H1 (cell line): Measurements from ENCODE around the gene TSPAN4. TPM values are rescaled to one million over a fixed set of nuclear protein-coding genes. Genes with fewer than 3 reads are reported as not detected.

Experiments
- CTCF ChIA-PET: fragments of 300-600 bp; sonication (Branson Sonifier 250); formaldehyde crosslinking; loops from one replicate; lab custom pipeline; 2021; ENCODE audit not compliant: partially characterized antibody; lab: Charles Lee
- POLR2A ChIA-PET: fragments of 300-600 bp; sonication (Branson Sonifier 250); formaldehyde crosslinking; loops from one replicate; lab custom pipeline; 2021; ENCODE audit warnings: inconsistent platforms; ENCODE audit not compliant: partially characterized antibody; lab: Charles Lee
- DNase-seq, 2 experiments: peaks; one replicate each; pipeline versions ENCODE4 v3.0.0 to v3.0.0-alpha.2; 2010 to 2022; ENCODE audit warnings: low spot score in 2 of 2, low read depth in 1 of 2, mixed read lengths in 1 of 2
- FAIRE-seq: peaks from 2 replicates; lab custom pipeline; 2011; peaks lifted over from hg19 to GRCh38; lab: Jason Lieb, UNC
- H2AFZ ChIP-seq: 2 replicates; pipeline ENCODE4 v1.8.1; 2012; ENCODE audit warnings: low read length, inconsistent platforms
- H2AK5ac ChIP-seq: 2 replicates; pipeline ENCODE4 v1.6.1; 2013; ENCODE audit warnings: low read depth, low read length
- H2BK120ac ChIP-seq: replicated peaks from 2 replicates; pipeline ENCODE3; 2013; ENCODE audit warnings: low read depth, low read length, inconsistent platforms
- H2BK12ac ChIP-seq: 2 replicates; pipeline ENCODE4 v1.6.1; 2013; ENCODE audit warnings: low read depth, low read length
- H2BK15ac ChIP-seq: 2 replicates; pipeline ENCODE4 v1.6.1; 2013; ENCODE audit warnings: low read length
- H2BK20ac ChIP-seq: 2 replicates; pipeline ENCODE4 v1.6.1; 2013; ENCODE audit warnings: low read length
- H2BK5ac ChIP-seq: 2 replicates; pipeline ENCODE4 v1.6.1; 2013; ENCODE audit warnings: low read depth, low read length
- H3K14ac ChIP-seq: 2 replicates; pipeline ENCODE4 v1.6.1; 2013; ENCODE audit warnings: inconsistent platforms; ENCODE audit not compliant: insufficient read length
- H3K18ac ChIP-seq: 2 replicates; pipeline ENCODE4 v1.6.1; 2013; ENCODE audit warnings: low read length; ENCODE audit errors: extremely low read depth
- H3K23ac ChIP-seq: 2 replicates; pipeline ENCODE4 v1.6.1; 2013; ENCODE audit warnings: inconsistent platforms; ENCODE audit not compliant: insufficient read length
- H3K23me2 ChIP-seq: 2 replicates; pipeline ENCODE4 v1.6.1; 2013; ENCODE audit warnings: low read depth, low read length
- H3K27ac ChIP-seq: 2 replicates; pipeline ENCODE4 v1.6.1; 2011; ENCODE audit warnings: low read depth, low read length, inconsistent platforms
- H3K27me3 ChIP-seq, 4 experiments: replicated peaks in 1 of 4; 1 replicate in 1 of 4; 2 replicates in 3 of 4; pipeline versions ENCODE4 v1.6.1 to v1.8.1; 2011 to 2013; ENCODE audit warnings: low read length in 3 of 4, mild to moderate bottlenecking in 3 of 4, inconsistent platforms in 2 of 4, mixed read lengths in 2 of 4, moderate library complexity in 1 of 4; ENCODE audit not compliant: control insufficient read depth in 3 of 4, insufficient read depth in 3 of 4; ENCODE audit errors: extremely low read depth in 1 of 4
- H3K36me3 ChIP-seq, 4 experiments: 2 replicates each; pipeline versions ENCODE4 v1.6.1 to v1.8.1; 2011 to 2013; ENCODE audit warnings: mild to moderate bottlenecking in 4 of 4, low read length in 3 of 4, moderate library complexity in 2 of 4, control low read depth in 1 of 4, inconsistent platforms in 1 of 4; ENCODE audit not compliant: insufficient read depth in 4 of 4, control insufficient read depth in 2 of 4
- H3K4ac ChIP-seq: replicated peaks from 2 replicates; pipeline ENCODE3; 2013; ENCODE audit warnings: low read length, low read depth, mixed read lengths, inconsistent platforms; ENCODE audit not compliant: insufficient read length
- H3K4me1 ChIP-seq, 4 experiments: replicated peaks in 1 of 4; 1 replicate in 1 of 4; 2 replicates in 3 of 4; pipeline versions ENCODE4 v1.6.1 to v1.8.1; 2011 to 2013; ENCODE audit warnings: low read length in 3 of 4, inconsistent platforms in 2 of 4, mixed read lengths in 1 of 4; ENCODE audit not compliant: insufficient read depth in 4 of 4, control insufficient read depth in 3 of 4
- H3K4me2 ChIP-seq, 2 experiments: 2 replicates each; pipeline versions ENCODE4 v1.6.1 to v1.8.1; 2011 to 2013; ENCODE audit warnings: low read depth in 2 of 2, low read length in 2 of 2, control low read depth in 1 of 2, inconsistent platforms in 1 of 2, mild to moderate bottlenecking in 1 of 2; ENCODE audit not compliant: insufficient read depth in 1 of 2
- H3K4me3 ChIP-seq, 4 experiments: fragments of 200-600, 300-600 bp in 1 of 4; sonication (generic), shearing (Covaris generic), sonication (Bioruptor Twin) in 1 of 4; 2 replicates each; pipeline versions ENCODE4 v1.5.1 to v1.8.1; 2011 to 2016; ENCODE audit warnings: low read length in 4 of 4, low read depth in 3 of 4, control low read depth in 2 of 4, inconsistent platforms in 2 of 4, mild to moderate bottlenecking in 2 of 4, mixed read lengths in 1 of 4, moderate library complexity in 1 of 4; ENCODE audit not compliant: insufficient read depth in 2 of 4; ENCODE audit errors: extremely low read depth in 1 of 4
- H3K56ac ChIP-seq: replicated peaks from 2 replicates; pipeline ENCODE3; 2013; ENCODE audit warnings: low read depth, mild to moderate bottlenecking, mixed read lengths, low read length, inconsistent platforms; ENCODE audit not compliant: insufficient read length
- H3K79me1 ChIP-seq: 2 replicates; pipeline ENCODE4 v1.6.1; 2013; ENCODE audit warnings: low read depth, low read length, control low read depth
- H3K79me2 ChIP-seq, 2 experiments: 2 replicates each; pipeline versions ENCODE4 v1.6.1 to v1.8.1; 2012 to 2013; ENCODE audit warnings: low read length in 2 of 2, mild to moderate bottlenecking in 2 of 2, inconsistent platforms in 1 of 2; ENCODE audit not compliant: insufficient read depth in 2 of 2, control insufficient read depth in 1 of 2
- H3K9ac ChIP-seq, 4 experiments: replicated peaks in 1 of 4; 1 replicate in 1 of 4; 2 replicates in 3 of 4; pipeline versions ENCODE4 v1.6.1 to v1.8.1; 2011 to 2013; ENCODE audit warnings: low read depth in 3 of 4, low read length in 3 of 4, control low read depth in 2 of 4, mild to moderate bottlenecking in 2 of 4, moderate library complexity in 2 of 4, inconsistent platforms in 1 of 4; ENCODE audit errors: extremely low read depth in 1 of 4
- H3K9me3 ChIP-seq, 2 experiments: 2 replicates each; pipeline versions ENCODE4 v1.6.1 to v1.8.1; 2012 to 2013; ENCODE audit warnings: mild to moderate bottlenecking in 2 of 2, moderate library complexity in 2 of 2, control low read depth in 1 of 2, inconsistent platforms in 1 of 2, low read depth in 1 of 2, low read length in 1 of 2, mixed read lengths in 1 of 2; ENCODE audit not compliant: insufficient read depth in 2 of 2
- H4K20me1 ChIP-seq, 2 experiments: replicated peaks in 1 of 2; 2 replicates each; pipeline versions ENCODE3 to v1.8.1; 2011 to 2013; ENCODE audit warnings: inconsistent platforms in 2 of 2, low read length in 2 of 2, mild to moderate bottlenecking in 1 of 2; ENCODE audit not compliant: insufficient read depth in 2 of 2, control insufficient read depth in 1 of 2
- H4K5ac ChIP-seq: 2 replicates; pipeline ENCODE4 v1.6.1; 2013; ENCODE audit warnings: low read length, low read depth, mixed read lengths, inconsistent platforms; ENCODE audit not compliant: insufficient read length
- H4K8ac ChIP-seq: 2 replicates; pipeline ENCODE4 v1.8.0; 2013; ENCODE audit warnings: mild to moderate bottlenecking, moderate library complexity, low read length, inconsistent platforms; ENCODE audit not compliant: insufficient read depth; ENCODE audit errors: extremely low read depth
- H4K91ac ChIP-seq: replicated peaks from 2 replicates; pipeline ENCODE3; 2013; ENCODE audit warnings: low read length, mixed read lengths, inconsistent platforms; ENCODE audit not compliant: insufficient read length
- ASH2L ChIP-seq: fragments of 200-600, 300-600 bp; sonication (generic); IDR thresholded peaks from one replicate; pipeline ENCODE4 v1.7.1; 2017; ENCODE audit warnings: low read length
- FOSL1 ChIP-seq: IDR thresholded peaks from 2 replicates; pipeline ENCODE4 v1.6.1; 2011; ENCODE audit warnings: mild to moderate bottlenecking, low read depth, low read length, moderate library complexity; ENCODE audit not compliant: insufficient read depth
- JUN ChIP-seq: IDR thresholded peaks from 2 replicates; pipeline ENCODE4 v1.6.1; 2011; ENCODE audit warnings: low read depth, mild to moderate bottlenecking, improper control_type of control experiment, low read length
- JUND ChIP-seq: IDR thresholded peaks from 2 replicates; pipeline ENCODE4 v1.6.1; 2011; ENCODE audit warnings: mild to moderate bottlenecking, improper control_type of control experiment, low read length
- KDM5A ChIP-seq: fragments of 200-600 bp; IDR thresholded peaks from 2 replicates; pipeline ENCODE4 v1.7.1; 2012; ENCODE audit warnings: mild to moderate bottlenecking, low read length, inconsistent platforms, mixed read lengths
- MAFK ChIP-seq: IDR thresholded peaks from 2 replicates; pipeline ENCODE4 v1.6.1; 2012; ENCODE audit warnings: low read depth, mild to moderate bottlenecking, improper control_type of control experiment, low read length
- NANOG ChIP-seq: IDR thresholded peaks from 2 replicates; pipeline ENCODE4 v1.6.1; 2011; ENCODE audit warnings: low read length, low read depth, mild to moderate bottlenecking, inconsistent platforms; ENCODE audit not compliant: insufficient read depth, poor library complexity, severe bottlenecking
- PHF8 ChIP-seq: fragments of 200-600 bp; sonication (generic); conservative IDR thresholded peaks from 2 replicates; pipeline ENCODE4 v1.7.1; 2012; ENCODE audit warnings: low read depth, mild to moderate bottlenecking, inconsistent platforms, low read length, moderate library complexity
- SAP30 ChIP-seq: fragments of 300-600 bp; sonication (generic); IDR thresholded peaks from 2 replicates; pipeline ENCODE4 v1.7.1; 2012; ENCODE audit warnings: low read length, moderate library complexity, mild to moderate bottlenecking, inconsistent platforms; ENCODE audit not compliant: insufficient read depth, insufficient replicate concordance
- SIN3A ChIP-seq, 2 experiments: IDR thresholded peaks in 1 of 2; conservative IDR thresholded peaks in 1 of 2; 2 replicates each; pipeline ENCODE4 v1.6.1; 2011 to 2012; ENCODE audit warnings: low read length in 2 of 2, improper control_type of control experiment in 1 of 2, low read depth in 1 of 2, mild to moderate bottlenecking in 1 of 2
- SP4 ChIP-seq: IDR thresholded peaks from 2 replicates; pipeline ENCODE4 v1.6.1; 2012; ENCODE audit warnings: low read length, inconsistent platforms
- TBP ChIP-seq: IDR thresholded peaks from 2 replicates; pipeline ENCODE4 v1.6.1; 2011; ENCODE audit warnings: low read depth, low read length, improper control_type of control experiment
- TCF12 ChIP-seq: IDR thresholded peaks from 2 replicates; pipeline ENCODE4 v1.6.1; 2011; ENCODE audit warnings: low read depth, mild to moderate bottlenecking, low read length
- TEAD4 ChIP-seq: IDR thresholded peaks from 2 replicates; pipeline ENCODE4 v1.6.1; 2012; ENCODE audit warnings: low read depth, low read length, inconsistent platforms, mixed read lengths
- ZNF274 ChIP-seq: IDR thresholded peaks from 2 replicates; pipeline ENCODE4 v1.7.0; 2012; ENCODE audit warnings: low read length, borderline replicate concordance; ENCODE audit errors: extremely low read depth
- WGBS, 2 experiments: shearing (Covaris generic) in 1 of 2; methylation state at CpG; one replicate each; pipeline versions ENCODE4 v1.1.6 to v1.1.7; 2013 to 2015; ENCODE audit warnings: low lambda C conversion rate in 2 of 2, mixed read lengths in 2 of 2, inconsistent platforms in 1 of 2, low coverage in 1 of 2, missing lambda C conversion rate in 1 of 2; ENCODE audit not compliant: insufficient replicate concordance in 2 of 2, insufficient coverage in 1 of 2, insufficient read length in 1 of 2; ENCODE audit errors: extremely low coverage in 1 of 2, missing lambda C conversion rate in 1 of 2; 5-methylcytosine and 5-hydroxymethylcytosine counted together
- polyA plus RNA-seq, 7 experiments: library from polyadenylated mRNA; depleted of rRNA in 3 of 7; stranded (reverse) in 5 of 7; unstranded in 2 of 7; fragments of >200 nt in 5 of 7; fragments of 200-250 nt in 2 of 7; gene quantifications; 1 replicate in 5 of 7; 2 replicates in 1 of 7; 4 replicates in 1 of 7; pipeline versions ENCODE4 v1.2.1 to v1.2.3, GENCODE V29; 2011 to 2013; ENCODE audit warnings: missing spikeins in 2 of 7, mixed read lengths in 2 of 7
- total RNA-seq: library from RNA; stranded (reverse); fragmentation: NEBNext Ultra II Directional; extraction: Animal tissue kit (Norgen Biotek cat#: 25700); gene quantifications from 2 replicates; pipeline ENCODE4 v1.2.1, GENCODE V29; 2021

The TSPAN4 gene
- total and polyA plus RNA-seq, 2 of the 8 experiments (the other 6 are each of a cell fraction or from before 2014, with no cell fraction given), result 74.1 to 145 TPM

DNA sequence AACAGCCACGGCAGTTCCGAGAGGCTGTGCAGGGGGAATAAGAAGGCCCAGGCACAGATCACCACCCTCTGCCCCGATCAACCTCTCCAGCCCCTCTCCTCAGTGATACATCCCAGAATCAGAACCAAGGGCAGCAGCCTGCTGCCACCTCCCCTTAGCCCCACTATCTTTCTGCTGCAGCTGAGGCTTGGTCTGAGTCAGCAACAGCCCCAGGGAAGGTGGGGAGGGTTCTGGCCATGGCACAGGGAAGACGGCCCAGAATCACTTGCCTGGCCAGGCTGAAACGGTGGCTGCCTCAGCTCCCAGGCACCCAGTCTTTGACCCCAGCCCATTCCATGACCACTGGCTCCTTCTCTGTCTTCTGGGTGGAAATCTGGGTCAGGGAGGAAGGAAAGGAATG lies 65.6 kb downstream of the TSPAN4 start:
- 94% methylated on average over 5 of the region's 5 CpGs; no CpG with 5 or more reads in 1 of the 2 experiments for WGBS, 2 experiments
- no peak for TF ChIP-seq KDM5A
- TF ChIP-seq MAFK, result no peak
- TF ChIP-seq JUN, result no peak
- no peak for TF ChIP-seq FOSL1
- TF ChIP-seq TEAD4, result no peak
- TF ChIP-seq ASH2L, result no peak
- no peak for TF ChIP-seq TBP
- no peak for TF ChIP-seq PHF8
- no peak for TF ChIP-seq SP4
- TF ChIP-seq SAP30, result no peak
- TF ChIP-seq TCF12, result no peak
- no peak for TF ChIP-seq NANOG
- no peak for TF ChIP-seq JUND
- TF ChIP-seq ZNF274, result no peak
- no peak for TF ChIP-seq SIN3A (conservative IDR thresholded peaks at IDR 0.05 in 1 of 2, IDR thresholded peaks at IDR 0.05 in 1 of 2; ENCODE audit: low read depth in 1 of 2, low read length in 2 of 2)

More for the DNA sequence above, 65.6 kb downstream of the TSPAN4 start:
- H2AFZ ChIP-seq, result no peak overlapping the region
- ChIA-PET POLR2A (no interaction called here), CTCF (interaction anchor here (0.6 to 2.6 kb wide), 3 partner anchors 10 to 34 kb away, joined by 4 to 9 read pairs (median 4); no protein-coding TSS in a partner anchor)
- peaks cover 0 to 14% (median 6%) of the 10 kb centered on the region in 4 experiments; a peak in 6 of 7 replicates for H3K4me1 ChIP-seq
- no peak overlapping the region for H3K23ac ChIP-seq
- H2BK15ac ChIP-seq, result no peak overlapping the region
- H2AK5ac ChIP-seq, result no peak overlapping the region
- H3K23me2 ChIP-seq, result peaks cover 15% of the 10 kb centered on the region
- peaks cover 0 to 14% of the 10 kb centered on the region in 2 experiments for H4K20me1 ChIP-seq
- H3K79me2 ChIP-seq, result peaks cover 0 to 36% of the 10 kb centered on the region in 2 experiments; a peak in 3 of 4 replicates
- H3K18ac ChIP-seq, result no peak overlapping the region
- H2BK12ac ChIP-seq, result no peak overlapping the region
- H3K9ac ChIP-seq, result no peak overlapping the region
- H3K56ac ChIP-seq, result no peak overlapping the region
- peaks cover 7 to 16% (median 9%) of the 10 kb centered on the region in 4 experiments; a peak in 6 of 8 replicates for H3K36me3 ChIP-seq
- H3K4me2 ChIP-seq, result no peak overlapping the region
- H3K14ac ChIP-seq, result no peak overlapping the region
- FAIRE-seq, result no peak
- H4K5ac ChIP-seq, result no peak overlapping the region
- H3K9me3 ChIP-seq, result no peaks in the 10 kb centered on the region
- no peak for DNase-seq
- no peak overlapping the region for H2BK20ac ChIP-seq
- H3K27ac ChIP-seq, result no peak overlapping the region
- H4K8ac ChIP-seq, result no peak overlapping the region
- H3K4me3 ChIP-seq, result no peak overlapping the region
- no peaks in the 10 kb centered on the region for H3K27me3 ChIP-seq
- H2BK5ac ChIP-seq, result no peak overlapping the region
- H4K91ac ChIP-seq, result no peak overlapping the region
- no peak overlapping the region for H2BK120ac ChIP-seq
- H3K4ac ChIP-seq, result no peak overlapping the region
- H3K79me1 ChIP-seq, result peaks cover 22% of the 10 kb centered on the region
